ENCODE results near the gene TRABD2B. TPM values are rescaled to one million over a fixed set of nuclear protein-coding genes. Genes with fewer than 3 reads are reported as not detected.

The TRABD2B gene
- total RNA-seq, 1 donor from 2014 or later: 6.7 TPM

- no peak for DNase-seq (ENCODE audit: extremely low spot score, unreplicated experiment)
- TF ChIP-seq, protein P1, sequence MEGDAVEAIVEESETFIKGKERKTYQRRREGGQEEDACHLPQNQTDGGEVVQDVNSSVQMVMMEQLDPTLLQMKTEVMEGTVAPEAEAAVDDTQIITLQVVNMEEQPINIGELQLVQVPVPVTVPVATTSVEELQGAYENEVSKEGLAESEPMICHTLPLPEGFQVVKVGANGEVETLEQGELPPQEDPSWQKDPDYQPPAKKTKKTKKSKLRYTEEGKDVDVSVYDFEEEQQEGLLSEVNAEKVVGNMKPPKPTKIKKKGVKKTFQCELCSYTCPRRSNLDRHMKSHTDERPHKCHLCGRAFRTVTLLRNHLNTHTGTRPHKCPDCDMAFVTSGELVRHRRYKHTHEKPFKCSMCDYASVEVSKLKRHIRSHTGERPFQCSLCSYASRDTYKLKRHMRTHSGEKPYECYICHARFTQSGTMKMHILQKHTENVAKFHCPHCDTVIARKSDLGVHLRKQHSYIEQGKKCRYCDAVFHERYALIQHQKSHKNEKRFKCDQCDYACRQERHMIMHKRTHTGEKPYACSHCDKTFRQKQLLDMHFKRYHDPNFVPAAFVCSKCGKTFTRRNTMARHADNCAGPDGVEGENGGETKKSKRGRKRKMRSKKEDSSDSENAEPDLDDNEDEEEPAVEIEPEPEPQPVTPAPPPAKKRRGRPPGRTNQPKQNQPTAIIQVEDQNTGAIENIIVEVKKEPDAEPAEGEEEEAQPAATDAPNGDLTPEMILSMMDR (conservative IDR thresholded peaks at IDR 0.05): no peak
- Mint-ChIP-seq H3K27ac (no peak overlapping the region), H3K4me1 (ENCODE audit: unreplicated experiment) (peaks cover 44% of the 10 kb centered on the region), H3K9me3 (peaks cover 16% of the 10 kb centered on the region), H3K36me3 (peaks cover 11% of the 10 kb centered on the region), H3K27me3 (peaks cover 25% of the 10 kb centered on the region), H3K4me3 (no peak overlapping the region)
Measured at GRCh38 chr1:47839433-47839760, 157.8 kb downstream of the TRABD2B start.

- Mint-ChIP-seq H3K27me3 (peaks cover 24% of the 10 kb centered on the region), H3K4me3 (no peak overlapping the region), H3K27ac (no peak overlapping the region), H3K9me3 (peaks cover 16% of the 10 kb centered on the region), H3K36me3 (peaks cover 11% of the 10 kb centered on the region), H3K4me1 (ENCODE audit: unreplicated experiment) (peaks cover 41% of the 10 kb centered on the region)
- DNase-seq (ENCODE audit: extremely low spot score, unreplicated experiment): no peak
- TF ChIP-seq, protein P1 (conservative IDR thresholded peaks at IDR 0.05): no peak
Measured at GRCh38 chr1:47838562-47839432, 158.4 kb downstream of the TRABD2B start.

GRCh38 chr1:47837866-47838561 is 159.2 kb downstream of the TRABD2B start:
- Mint-ChIP-seq H3K4me1 (ENCODE audit: unreplicated experiment) (peaks cover 35% of the 10 kb centered on the region), H3K27me3 (peaks cover 19% of the 10 kb centered on the region), H3K4me3 (no peak overlapping the region), H3K27ac (no peak overlapping the region), H3K36me3 (peaks cover 11% of the 10 kb centered on the region), H3K9me3 (peaks cover 16% of the 10 kb centered on the region)
- TF ChIP-seq, protein P1 (conservative IDR thresholded peaks at IDR 0.05): no peak
- DNase-seq (ENCODE audit: extremely low spot score, unreplicated experiment): no peak

DNA sequence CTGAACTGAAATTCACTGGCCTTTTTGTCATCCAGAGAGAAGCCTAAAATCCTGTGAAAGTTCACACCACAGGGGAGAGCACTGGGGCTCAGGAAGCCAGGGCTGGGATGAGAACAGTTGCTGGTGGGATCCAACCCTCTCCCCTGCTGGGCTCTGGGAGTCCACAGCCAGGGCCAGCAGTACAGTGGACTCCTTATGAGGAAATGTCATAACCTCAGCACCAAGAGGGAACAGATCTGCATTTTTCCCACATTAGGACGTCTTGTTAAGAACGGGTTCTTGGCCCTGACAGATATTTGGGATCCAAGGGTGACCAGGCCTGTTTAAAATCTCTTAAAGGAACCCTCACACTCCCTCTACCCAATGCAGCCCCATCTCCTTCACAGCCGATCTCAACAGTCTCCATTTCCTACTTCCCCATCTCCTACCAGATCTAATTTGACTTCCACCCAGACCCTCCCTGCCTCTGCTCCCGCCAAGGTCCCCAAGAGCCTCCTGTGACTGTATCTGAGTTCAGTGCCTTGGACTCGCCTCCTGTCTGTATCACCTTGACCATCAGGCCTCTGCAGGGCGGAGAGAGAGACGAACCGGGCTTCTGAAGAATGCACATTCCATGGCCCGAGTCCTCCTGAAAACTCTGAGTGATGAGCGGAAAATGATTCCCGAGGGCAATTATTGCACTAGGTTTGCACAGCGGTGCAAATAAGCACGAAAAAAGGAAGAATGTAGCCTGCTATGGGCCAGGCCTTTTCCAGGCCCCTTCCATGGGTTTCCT is 159.9 kb downstream of the TRABD2B start:
- Mint-ChIP-seq H3K36me3 (peaks cover 11% of the 10 kb centered on the region), H3K27me3 (peaks cover 11% of the 10 kb centered on the region), H3K27ac (no peak overlapping the region), H3K4me3 (no peak overlapping the region), H3K4me1 (ENCODE audit: unreplicated experiment) (peaks cover 34% of the 10 kb centered on the region), H3K9me3 (peaks cover 16% of the 10 kb centered on the region)
- TF ChIP-seq, protein P1 (conservative IDR thresholded peaks at IDR 0.05): no peak
- DNase-seq (ENCODE audit: extremely low spot score, unreplicated experiment): no peak

- Mint-ChIP-seq H3K27me3 (peaks cover 13% of the 10 kb centered on the region), H3K9me3 (peaks cover 16% of the 10 kb centered on the region), H3K36me3 (peaks cover 11% of the 10 kb centered on the region), H3K4me1 (ENCODE audit: unreplicated experiment) (peaks cover 33% of the 10 kb centered on the region), H3K4me3 (no peak overlapping the region), H3K27ac (no peak overlapping the region)
- TF ChIP-seq, protein P1 (conservative IDR thresholded peaks at IDR 0.05): no peak
- DNase-seq (ENCODE audit: extremely low spot score, unreplicated experiment): no peak
Measured at GRCh38 chr1:47835409-47835808, 161.8 kb downstream of the TRABD2B start.

Data from type B pancreatic cell (in vitro differentiated cells).